ENCODE measurements around the gene SERPINB2.
"Not testable (repeated sequence)": the region's sequence is repeated elsewhere in the genome, so short reads cannot be mapped to it uniquely, and the experiment has no call there.

Gene SERPINB2

GRCh38 chr18:63936932-63937393, 49.5 kb downstream of the SERPINB2 start:
- no peak for DNase-seq (ENCODE audit: low spot score)

DNA sequence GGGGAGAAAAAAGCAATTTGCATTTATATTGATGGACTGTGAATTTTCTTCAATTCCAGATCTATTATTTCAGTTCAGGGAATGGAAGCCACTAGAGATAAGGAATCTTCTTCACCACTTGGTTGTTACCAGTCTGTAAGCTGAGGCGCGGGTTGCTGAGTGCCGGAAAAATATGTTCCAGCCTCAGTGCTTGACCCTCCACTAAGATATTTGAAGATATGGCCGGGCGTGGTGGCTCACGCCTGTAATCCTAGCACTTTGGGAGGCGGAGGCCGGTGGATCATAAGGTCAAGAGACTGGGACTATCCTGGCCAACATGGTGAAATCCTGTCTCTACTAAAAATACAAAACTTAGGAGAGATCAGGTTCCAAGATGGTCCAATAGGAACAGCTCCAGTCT, 52.5 kb downstream of the SERPINB2 start:
- DNase-seq (ENCODE audit: low spot score), result no peak

- not testable (repeated sequence) for DNase-seq (ENCODE audit: low spot score)
These were observed 53.1 kb downstream of the SERPINB2 start for GRCh38 chr18:63940543-63941050.

- no peak for DNase-seq (ENCODE audit: low spot score)
These were observed 59.7 kb downstream of the SERPINB2 start for GRCh38 chr18:63947051-63947790.

- DNase-seq (ENCODE audit: low spot score), result peak; percentile 78
These were observed 61.7 kb downstream of the SERPINB2 start, which contains the start of gene HMSD for GRCh38 chr18:63949068-63949737. Gene HMSD, plus strand, starts transcription at chr18:63949301. Its CDS starts 4,155 bp downstream, at chr18:63953456.

- peak; percentile 78 for DNase-seq (ENCODE audit: low spot score)
These were observed 63.8 kb downstream of the SERPINB2 start for GRCh38 chr18:63951302-63951705.

All from activated CD4-positive, alpha-beta T cell treated with anti-CD3 and anti-CD28 coated beads, Interleukin-2, Interleukin-4, amounts not matched to agents 100 ng/mL and 50 ng/mL, durations not matched to agents 16 hours and 8 hours (primary cell).